ENCODE results near the gene PCSK2. TPM values are rescaled to one million over a fixed set of nuclear protein-coding genes. Genes with fewer than 3 reads are reported as not detected.

PCSK2 gene
- total RNA-seq, 4 donors from 2014 or later = 0.29 TPM; not detected in 3

- Histone ChIP-seq H3K4me3 (no peak overlapping the region), H3K27ac (no peak overlapping the region), H3K9me3 (no peaks in the 10 kb centered on the region), H3K27me3 (peaks cover 39 to 50% (median 40%) of the 10 kb centered on the region in 3 donors), H3K4me1 (peaks cover 0 to 5% of the 10 kb centered on the region in 2 donors), H3K36me3 (no peaks in the 10 kb centered on the region)
- in situ Hi-C loops (cut with MboI; ENCODE audit: low sequenced_read_pairs in 4 of 4) = no loop called here
- TF ChIP-seq CTCF (IDR thresholded peaks at IDR 0.05 in 4 of 5, conservative IDR thresholded peaks at IDR 0.05 in 1 of 5) (no peak), POLR2A (IDR thresholded peaks at IDR 0.05) (no peak)
- no peak for ATAC-seq
- intact Hi-C loops (cut with DNase I; ENCODE audit: low total_unique reads) = no loop called here
- DNase-seq = no peak
Observed at GRCh38 chr20:17227219-17227575, 357 bp downstream of the PCSK2 start.

GRCh38 chr20:17227669-17228623 is 1.1 kb downstream of the PCSK2 start:
- TF ChIP-seq POLR2A (IDR thresholded peaks at IDR 0.05) = no peak
- TF ChIP-seq CTCF (IDR thresholded peaks at IDR 0.05 in 4 of 5, conservative IDR thresholded peaks at IDR 0.05 in 1 of 5) = no peak
- intact Hi-C loops (cut with DNase I; ENCODE audit: low total_unique reads) = no loop called here
- peaks cover 39 to 50% (median 40%) of the 10 kb centered on the region in 3 donors for H3K27me3 ChIP-seq
- no peak for ATAC-seq
- DNase-seq = no peak
- peaks cover 0 to 5% of the 10 kb centered on the region in 2 donors for H3K4me1 ChIP-seq
- H3K9me3 ChIP-seq = no peaks in the 10 kb centered on the region
- in situ Hi-C loops (cut with MboI; ENCODE audit: low sequenced_read_pairs in 4 of 4) = no loop called here
- H3K36me3 ChIP-seq = no peaks in the 10 kb centered on the region
- no peak overlapping the region for H3K27ac ChIP-seq
- no peak overlapping the region for H3K4me3 ChIP-seq

GRCh38 chr20:17228624-17229061 is 1.8 kb downstream of the PCSK2 start:
- Histone ChIP-seq H3K9me3 (no peaks in the 10 kb centered on the region), H3K36me3 (no peaks in the 10 kb centered on the region), H3K27me3 (peaks cover 39 to 50% (median 40%) of the 10 kb centered on the region in 3 donors), H3K4me1 (peaks cover 0 to 5% of the 10 kb centered on the region in 2 donors), H3K27ac (no peak overlapping the region), H3K4me3 (no peak overlapping the region)
- intact Hi-C loops (cut with DNase I; ENCODE audit: low total_unique reads) = no loop called here
- in situ Hi-C loops (cut with MboI; ENCODE audit: low sequenced_read_pairs in 4 of 4) = no loop called here
- ATAC-seq = no peak
- DNase-seq = no peak
- TF ChIP-seq CTCF (IDR thresholded peaks at IDR 0.05 in 4 of 5, conservative IDR thresholded peaks at IDR 0.05 in 1 of 5) (no peak), POLR2A (IDR thresholded peaks at IDR 0.05) (no peak)

- no peak for ATAC-seq
- H3K4me3 ChIP-seq = no peak overlapping the region
- intact Hi-C loops (cut with DNase I; ENCODE audit: low total_unique reads) = no loop called here
- no peak for DNase-seq
- H3K4me1 ChIP-seq = peaks cover 0 to 5% of the 10 kb centered on the region in 2 donors
- in situ Hi-C loops (cut with MboI; ENCODE audit: low sequenced_read_pairs in 4 of 4) = no loop called here
- H3K9me3 ChIP-seq = no peaks in the 10 kb centered on the region
- peaks cover 37 to 44% (median 39%) of the 10 kb centered on the region in 3 donors for H3K27me3 ChIP-seq
- H3K27ac ChIP-seq = no peak overlapping the region
- H3K36me3 ChIP-seq = no peaks in the 10 kb centered on the region
- TF ChIP-seq POLR2A (IDR thresholded peaks at IDR 0.05) (no peak), CTCF (IDR thresholded peaks at IDR 0.05 in 4 of 5, conservative IDR thresholded peaks at IDR 0.05 in 1 of 5) (no peak)
Observed at GRCh38 chr20:17229256-17229655, 2.4 kb downstream of the PCSK2 start.
